ENCODE data around the gene INO80C. TPM values are rescaled to one million over a fixed set of nuclear protein-coding genes. Genes with fewer than 3 reads are reported as not detected.

Gene INO80C
- total and polyA plus RNA-seq, 2 donors from 2014 or later, result 20.9 to 38.2 TPM

DNA sequence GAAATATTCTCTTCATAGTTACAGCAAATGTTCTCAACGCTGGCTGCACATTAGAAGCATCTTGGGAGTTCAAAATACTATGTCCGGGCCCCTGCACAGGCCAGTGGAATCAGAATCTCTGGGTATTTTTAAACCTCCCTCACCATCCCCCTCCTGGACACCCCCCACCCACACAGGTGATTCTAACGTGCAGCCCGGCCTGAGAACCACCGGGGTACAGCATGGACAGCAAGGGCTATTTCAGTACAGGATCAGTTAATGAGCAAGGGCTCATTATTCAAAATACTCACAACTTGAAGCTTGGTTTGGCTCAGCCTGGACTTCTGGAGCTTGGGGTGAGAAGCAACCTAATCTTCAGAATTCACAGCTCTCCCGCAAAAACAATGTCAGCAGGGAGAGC lies 31.4 kb downstream of the INO80C start:
- H3K27me3 ChIP-seq (ENCODE audit: control insufficient read depth, insufficient read depth, low read length), result no peaks in the 10 kb centered on the region
- DNase-seq (no peak), FAIRE-seq (no peak)
- peaks cover 0 to 2% (median 0%) of the 10 kb centered on the region in 3 donors for H3K4me1 ChIP-seq (ENCODE audit: control insufficient read depth in 2 of 3, insufficient read depth in 2 of 3, low read depth in 1 of 3, low read length in 3 of 3)
- H3K9ac ChIP-seq (ENCODE audit: low read length in 3 of 3), result no peak overlapping the region
- no peak overlapping the region for H3K4me3 ChIP-seq (ENCODE audit: low read length in 3 of 3)
- no peak overlapping the region for H3K27ac ChIP-seq (ENCODE audit: low read depth in 2 of 2, low read length in 2 of 2)
- H3K9me3 ChIP-seq (ENCODE audit: control insufficient read depth in 2 of 3, insufficient read depth in 1 of 3, low read length in 3 of 3), result no peaks in the 10 kb centered on the region
- no peaks in the 10 kb centered on the region for H3K36me3 ChIP-seq (ENCODE audit: control insufficient read depth in 2 of 3, insufficient read depth in 3 of 3, low read length in 3 of 3)
- intact Hi-C loops (cut with DNase I), result no loop called here
- TF ChIP-seq, protein P1, sequence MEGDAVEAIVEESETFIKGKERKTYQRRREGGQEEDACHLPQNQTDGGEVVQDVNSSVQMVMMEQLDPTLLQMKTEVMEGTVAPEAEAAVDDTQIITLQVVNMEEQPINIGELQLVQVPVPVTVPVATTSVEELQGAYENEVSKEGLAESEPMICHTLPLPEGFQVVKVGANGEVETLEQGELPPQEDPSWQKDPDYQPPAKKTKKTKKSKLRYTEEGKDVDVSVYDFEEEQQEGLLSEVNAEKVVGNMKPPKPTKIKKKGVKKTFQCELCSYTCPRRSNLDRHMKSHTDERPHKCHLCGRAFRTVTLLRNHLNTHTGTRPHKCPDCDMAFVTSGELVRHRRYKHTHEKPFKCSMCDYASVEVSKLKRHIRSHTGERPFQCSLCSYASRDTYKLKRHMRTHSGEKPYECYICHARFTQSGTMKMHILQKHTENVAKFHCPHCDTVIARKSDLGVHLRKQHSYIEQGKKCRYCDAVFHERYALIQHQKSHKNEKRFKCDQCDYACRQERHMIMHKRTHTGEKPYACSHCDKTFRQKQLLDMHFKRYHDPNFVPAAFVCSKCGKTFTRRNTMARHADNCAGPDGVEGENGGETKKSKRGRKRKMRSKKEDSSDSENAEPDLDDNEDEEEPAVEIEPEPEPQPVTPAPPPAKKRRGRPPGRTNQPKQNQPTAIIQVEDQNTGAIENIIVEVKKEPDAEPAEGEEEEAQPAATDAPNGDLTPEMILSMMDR (IDR thresholded peaks at IDR 0.05; ENCODE audit: borderline replicate concordance, extremely low read depth, insufficient read depth), result no peak

- FAIRE-seq (no peak), DNase-seq (no peak)
- H3K9ac ChIP-seq (ENCODE audit: low read length in 3 of 3), result no peak overlapping the region
- intact Hi-C loops (cut with DNase I), result no loop called here
- no peak overlapping the region for H3K27ac ChIP-seq (ENCODE audit: low read depth in 2 of 2, low read length in 2 of 2)
- H3K4me3 ChIP-seq (ENCODE audit: low read length in 3 of 3), result no peak overlapping the region
- TF ChIP-seq, protein P1 (IDR thresholded peaks at IDR 0.05; ENCODE audit: borderline replicate concordance, extremely low read depth, insufficient read depth), result no peak
- H3K27me3 ChIP-seq (ENCODE audit: control insufficient read depth, insufficient read depth, low read length), result no peaks in the 10 kb centered on the region
- H3K36me3 ChIP-seq (ENCODE audit: control insufficient read depth in 2 of 3, insufficient read depth in 3 of 3, low read length in 3 of 3), result no peaks in the 10 kb centered on the region
- H3K4me1 ChIP-seq (ENCODE audit: control insufficient read depth in 2 of 3, insufficient read depth in 2 of 3, low read depth in 1 of 3, low read length in 3 of 3), result peaks cover 0 to 2% (median 0%) of the 10 kb centered on the region in 3 donors
- H3K9me3 ChIP-seq (ENCODE audit: control insufficient read depth in 2 of 3, insufficient read depth in 1 of 3, low read length in 3 of 3), result no peaks in the 10 kb centered on the region
Observed at GRCh38 chr18:35465329-35465728, 32.4 kb downstream of the INO80C start.

- intact Hi-C loops (cut with DNase I), result no loop called here
- H3K27ac ChIP-seq (ENCODE audit: low read depth in 2 of 2, low read length in 2 of 2), result no peak overlapping the region
- H3K4me1 ChIP-seq (ENCODE audit: control insufficient read depth in 2 of 3, insufficient read depth in 2 of 3, low read depth in 1 of 3, low read length in 3 of 3), result peaks cover 0 to 2% (median 0%) of the 10 kb centered on the region in 3 donors
- no peaks in the 10 kb centered on the region for H3K9me3 ChIP-seq (ENCODE audit: control insufficient read depth in 2 of 3, insufficient read depth in 1 of 3, low read length in 3 of 3)
- DNase-seq (no peak), FAIRE-seq (no peak)
- TF ChIP-seq, protein P1 (IDR thresholded peaks at IDR 0.05; ENCODE audit: borderline replicate concordance, extremely low read depth, insufficient read depth), result no peak
- no peaks in the 10 kb centered on the region for H3K27me3 ChIP-seq (ENCODE audit: control insufficient read depth, insufficient read depth, low read length)
- H3K36me3 ChIP-seq (ENCODE audit: control insufficient read depth in 2 of 3, insufficient read depth in 3 of 3, low read length in 3 of 3), result no peaks in the 10 kb centered on the region
- no peak overlapping the region for H3K4me3 ChIP-seq (ENCODE audit: low read length in 3 of 3)
- H3K9ac ChIP-seq (ENCODE audit: low read length in 3 of 3), result no peak overlapping the region
Observed at GRCh38 chr18:35464831-35465279, 32.9 kb downstream of the INO80C start.

DNA sequence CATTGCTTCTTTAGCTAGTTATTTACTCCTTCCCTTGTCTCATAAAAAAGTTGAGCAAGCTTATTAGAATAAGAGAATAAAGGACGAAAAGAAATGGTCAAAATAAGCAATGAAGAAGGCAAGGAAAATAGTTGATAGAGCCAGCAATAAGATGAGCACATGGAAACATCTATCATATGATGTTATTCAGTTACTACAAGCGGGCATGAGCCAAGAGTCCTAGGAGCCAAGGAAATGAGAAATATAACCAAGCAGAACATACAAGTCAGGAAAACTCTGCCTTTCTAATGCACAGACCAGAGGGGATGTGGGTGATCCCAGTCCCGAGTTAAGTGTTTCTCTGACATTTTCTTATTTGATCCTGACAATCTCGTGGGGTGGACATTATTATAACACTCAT lies 33.9 kb downstream of the INO80C start:
- H3K4me1 ChIP-seq (ENCODE audit: control insufficient read depth in 2 of 3, insufficient read depth in 2 of 3, low read depth in 1 of 3, low read length in 3 of 3), result peaks cover 0 to 4% (median 0%) of the 10 kb centered on the region in 3 donors
- no peaks in the 10 kb centered on the region for H3K36me3 ChIP-seq (ENCODE audit: control insufficient read depth in 2 of 3, insufficient read depth in 3 of 3, low read length in 3 of 3)
- no peak for FAIRE-seq
- intact Hi-C loops (cut with DNase I), result no loop called here
- no peak overlapping the region for H3K4me3 ChIP-seq (ENCODE audit: low read length in 3 of 3)
- H3K9me3 ChIP-seq (ENCODE audit: control insufficient read depth in 2 of 3, insufficient read depth in 1 of 3, low read length in 3 of 3), result no peaks in the 10 kb centered on the region
- H3K27ac ChIP-seq (ENCODE audit: low read depth in 2 of 2, low read length in 2 of 2), result no peak overlapping the region
- H3K9ac ChIP-seq (ENCODE audit: low read length in 3 of 3), result no peak overlapping the region
- no peaks in the 10 kb centered on the region for H3K27me3 ChIP-seq (ENCODE audit: control insufficient read depth, insufficient read depth, low read length)
- no peak for DNase-seq
- TF ChIP-seq, protein P1 (IDR thresholded peaks at IDR 0.05; ENCODE audit: borderline replicate concordance, extremely low read depth, insufficient read depth), result no peak
